Measurements from ENCODE around the gene BCS1L. TPM values are rescaled to one million over a fixed set of nuclear protein-coding genes. Genes with fewer than 3 reads are reported as not detected.
"Not testable (repeated sequence)": the region's sequence is repeated elsewhere in the genome, so short reads cannot be mapped to it uniquely, and the experiment has no call there.

The BCS1L gene
- polyA plus RNA-seq, 3 donors from 2014 or later: 15.7 to 25.3 (median 16.8) TPM

DNA sequence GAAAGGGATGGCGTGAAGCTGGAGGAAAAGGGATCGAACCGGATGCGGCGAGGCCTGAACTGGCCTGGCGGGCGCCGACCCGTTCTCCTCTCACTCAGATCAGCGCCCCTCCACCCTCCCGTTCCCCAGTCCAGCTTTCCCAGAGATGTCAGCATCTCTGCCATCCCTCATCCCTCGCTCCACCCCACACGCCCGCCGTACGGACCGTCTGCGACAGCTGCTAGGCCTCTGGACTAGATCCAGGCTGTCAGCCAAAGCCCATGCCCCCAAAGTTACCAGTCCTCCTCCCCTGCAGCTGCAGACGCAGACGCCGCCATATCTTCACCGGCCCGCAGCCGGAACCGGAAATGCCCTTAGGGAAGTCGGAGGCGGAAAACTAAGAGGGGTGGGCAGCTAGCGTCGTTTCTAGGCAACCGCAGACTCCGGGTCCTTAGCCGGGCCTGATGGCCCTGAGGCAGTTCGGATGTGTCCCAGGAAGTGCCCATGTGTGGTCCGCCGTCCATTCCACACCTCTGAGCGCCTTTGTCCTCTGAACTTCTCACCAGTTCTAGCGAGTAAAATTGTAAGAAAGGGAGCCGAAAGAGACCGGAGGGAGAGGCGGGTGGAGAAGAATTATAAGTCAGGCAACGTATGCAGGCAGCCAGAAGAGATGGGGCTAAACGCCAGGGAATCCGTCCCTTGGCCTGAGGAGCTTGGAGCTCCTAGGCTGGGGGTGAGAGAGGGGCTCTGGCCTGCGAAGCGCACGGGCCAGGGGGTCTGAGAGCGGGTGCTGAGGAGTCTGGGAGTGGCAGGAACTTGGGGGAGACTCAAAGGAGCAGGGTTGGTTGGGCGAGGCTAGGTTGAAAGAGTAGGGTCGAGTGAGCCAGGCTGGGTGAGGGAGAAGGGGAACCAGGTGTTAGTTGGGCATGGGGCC, 12.4 kb downstream of the BCS1L start, which contains the start of the genes RNF25 and STK36:
Gene RNF25 (minus strand): TSS at position 349 of the 913 bp plus-strand sequence. CDS start 32 bp downstream, at position 317.
Gene STK36 (plus strand): TSS at position 433 of the 913 bp plus-strand sequence. CDS start 744 bp downstream, outside the sequence.
- Mint-ChIP-seq H3K27ac (peak within 1 kb of the TSS; percentile 96 to 97 (median 97)), H3K9me3 (no peaks in the 10 kb centered on the region), H3K36me3 (peaks cover 3 to 20% (median 10%) of the 10 kb centered on the region in 3 donors), H3K4me3 (peak within 1 kb of the TSS; percentile 96 to 100 (median 97)), H3K4me1 (peaks cover 23 to 31% of the 10 kb centered on the region in 2 donors), H3K27me3 (ENCODE audit: low read depth in 3 of 3) (peaks cover 0 to 4% (median 0%) of the 10 kb centered on the region in 3 donors)
- peak; percentile 77 to 82 (median 79) for DNase-seq

DNA sequence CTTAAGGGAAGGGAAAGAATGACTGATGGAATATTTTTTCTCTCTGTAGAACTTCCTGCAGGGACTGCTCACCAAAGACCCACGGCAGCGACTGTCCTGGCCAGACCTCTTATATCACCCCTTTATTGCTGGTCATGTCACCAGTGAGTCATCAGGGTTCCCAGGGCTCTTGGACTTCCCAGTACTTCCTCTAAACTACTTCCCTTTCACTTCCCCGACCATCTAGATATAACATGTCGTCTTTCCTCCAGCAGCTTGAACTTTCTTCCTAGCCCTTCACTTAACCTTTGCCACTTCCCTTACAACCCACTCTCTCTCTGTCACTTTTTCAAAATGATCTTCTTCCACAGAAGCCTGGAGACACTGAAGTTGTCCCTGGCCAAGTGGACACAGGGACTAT, 19.6 kb downstream of the BCS1L start:
- DNase-seq: no peak
- Mint-ChIP-seq H3K27ac (peak overlapping the region in 1 of 6 donors; percentile 20), H3K27me3 (ENCODE audit: low read depth in 3 of 3) (no peaks in the 10 kb centered on the region)

DNA sequence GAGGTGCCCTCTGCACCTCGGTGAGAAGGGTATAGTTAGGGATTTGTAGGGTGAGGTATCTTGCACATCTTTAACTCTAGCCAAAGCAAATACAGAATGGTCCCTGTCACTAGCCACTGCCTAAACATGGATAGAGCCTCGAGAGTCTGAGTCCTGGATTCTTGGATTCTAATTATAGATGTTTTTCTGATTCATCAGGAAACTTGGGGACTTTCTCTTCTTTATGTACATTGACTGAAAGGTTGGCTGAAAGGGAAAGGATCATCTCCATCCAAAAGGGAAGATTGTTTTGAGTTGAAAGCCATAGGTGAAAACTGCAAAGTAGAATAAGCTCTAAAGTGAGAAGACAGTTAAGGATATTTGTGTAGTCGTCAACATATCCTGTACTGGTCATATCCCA, 20.6 kb downstream of the BCS1L start:
- Mint-ChIP-seq H3K4me1 (no peaks in the 10 kb centered on the region), H3K27ac (no peak overlapping the region), H3K27me3 (ENCODE audit: low read depth in 3 of 3) (no peaks in the 10 kb centered on the region), H3K36me3 (peaks cover 14 to 34% (median 20%) of the 10 kb centered on the region in 3 donors), H3K4me3 (no peak overlapping the region), H3K9me3 (no peaks in the 10 kb centered on the region)
- DNase-seq: no peak

More for the DNA sequence above, 19.6 kb downstream of the BCS1L start:
- Mint-ChIP-seq H3K4me1 (no peaks in the 10 kb centered on the region), H3K36me3 (peaks cover 14 to 34% (median 20%) of the 10 kb centered on the region in 3 donors), H3K4me3 (no peak overlapping the region), H3K9me3 (no peaks in the 10 kb centered on the region)

DNA sequence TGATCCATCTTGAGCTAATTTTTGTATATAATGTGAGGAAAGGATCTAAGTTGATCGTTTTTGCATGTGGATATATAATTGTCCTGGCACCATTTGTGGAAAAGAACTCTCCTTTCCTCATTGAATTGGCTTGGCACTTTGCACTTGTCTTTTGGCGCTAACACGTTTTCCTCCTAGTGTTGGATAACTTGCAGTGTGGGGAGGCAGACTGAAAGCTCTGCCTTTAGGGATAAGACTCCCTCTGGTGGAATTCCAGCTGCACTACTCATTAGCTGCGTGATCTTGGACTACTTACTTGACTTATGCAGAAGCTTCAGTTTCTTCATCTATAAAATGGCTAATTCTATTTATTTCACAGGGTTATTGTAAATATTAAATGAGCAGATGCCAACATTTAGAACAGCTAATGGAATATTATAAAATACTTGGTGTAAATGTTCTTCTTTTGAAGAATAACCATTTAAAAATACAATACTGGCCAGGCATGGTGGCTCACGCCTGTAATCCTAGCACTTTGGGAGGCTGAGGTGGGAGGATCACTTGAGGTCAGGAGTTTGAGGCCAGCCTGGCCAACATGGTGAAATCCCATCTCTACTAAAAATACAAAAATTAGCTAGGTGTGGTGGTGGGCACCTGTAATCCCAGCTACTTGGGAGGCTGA, 28.0 kb downstream of the BCS1L start:
- not testable (repeated sequence) for H3K27me3 Mint-ChIP-seq (ENCODE audit: low read depth in 3 of 3); H3K4me3 Mint-ChIP-seq; H3K27ac Mint-ChIP-seq; H3K4me1 Mint-ChIP-seq; H3K9me3 Mint-ChIP-seq
- DNase-seq: peak; percentile 3 to 31 (median 19)
- H3K36me3 Mint-ChIP-seq: peaks cover 4 to 29% (median 13%) of the 10 kb centered on the region in 3 donors

DNA sequence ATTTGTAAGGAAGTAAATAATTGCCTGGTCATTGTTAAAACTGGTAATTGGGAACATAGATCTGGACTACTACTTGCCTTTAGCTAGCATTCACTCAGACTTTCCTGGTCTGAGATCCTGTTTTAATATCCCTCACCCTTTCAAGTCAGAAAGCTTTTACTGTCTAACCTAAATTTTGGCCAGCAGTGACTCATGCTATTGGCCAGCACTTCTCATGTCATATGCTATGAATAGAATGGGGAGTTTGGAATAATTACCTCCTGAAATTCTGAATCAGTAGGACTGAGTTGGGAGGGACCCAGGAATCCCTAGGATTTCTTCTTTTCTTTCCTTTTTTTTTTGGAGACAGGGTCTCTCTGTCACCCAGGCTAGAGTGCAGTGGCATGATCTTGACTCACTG, 31.8 kb downstream of the BCS1L start:
- peaks cover 0 to 2% of the 10 kb centered on the region in 2 donors for H3K4me1 Mint-ChIP-seq
- DNase-seq: no peak
- peaks cover 13 to 30% (median 27%) of the 10 kb centered on the region in 3 donors for H3K36me3 Mint-ChIP-seq
- H3K4me3 Mint-ChIP-seq: no peak overlapping the region
- no peak overlapping the region for H3K27ac Mint-ChIP-seq
- peaks cover 0 to 1% (median 0%) of the 10 kb centered on the region in 3 donors for H3K27me3 Mint-ChIP-seq (ENCODE audit: low read depth in 3 of 3)
- no peaks in the 10 kb centered on the region for H3K9me3 Mint-ChIP-seq

DNA sequence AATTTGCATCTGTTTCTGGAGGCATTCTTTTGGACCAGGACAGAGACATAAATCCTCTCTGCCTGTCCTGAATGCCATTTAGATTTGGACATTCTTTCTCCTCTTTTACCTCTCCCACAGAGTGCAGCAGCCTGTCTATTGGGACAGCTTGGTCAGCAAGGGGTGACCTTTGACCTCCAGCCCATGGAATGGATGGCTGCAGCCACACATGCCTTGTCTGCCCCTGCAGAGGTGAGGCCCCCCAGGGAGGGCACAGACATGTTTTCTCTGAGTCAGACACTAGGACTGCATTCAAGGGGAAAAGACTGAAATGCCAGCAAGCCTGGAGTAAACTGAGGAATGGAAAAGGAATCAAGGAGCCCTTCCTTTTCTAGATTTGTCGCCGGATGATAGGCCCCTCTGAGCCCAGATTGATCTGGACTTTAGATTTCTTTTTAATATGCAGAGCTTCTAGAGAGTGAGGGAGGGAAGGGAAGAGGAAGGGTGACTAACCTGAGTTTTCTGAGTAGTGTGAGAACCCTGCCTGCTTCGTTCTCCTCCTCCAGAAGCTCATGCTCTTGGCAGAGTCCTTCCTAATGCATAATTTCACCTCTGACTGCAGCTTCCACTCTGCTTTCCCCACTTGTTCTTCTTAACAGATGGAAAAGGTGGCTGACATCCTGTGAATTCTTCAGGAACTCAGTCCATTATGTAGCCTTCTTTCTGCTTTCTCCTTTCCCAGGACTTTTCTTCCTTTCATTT, 35.1 kb downstream of the BCS1L start:
- Mint-ChIP-seq H3K4me3 (no peak overlapping the region), H3K27ac (no peak overlapping the region), H3K36me3 (peaks cover 16 to 32% (median 29%) of the 10 kb centered on the region in 3 donors), H3K9me3 (no peaks in the 10 kb centered on the region), H3K27me3 (ENCODE audit: low read depth in 3 of 3) (peaks cover 0 to 1% (median 0%) of the 10 kb centered on the region in 3 donors), H3K4me1 (no peaks in the 10 kb centered on the region)
- no peak for DNase-seq

DNA sequence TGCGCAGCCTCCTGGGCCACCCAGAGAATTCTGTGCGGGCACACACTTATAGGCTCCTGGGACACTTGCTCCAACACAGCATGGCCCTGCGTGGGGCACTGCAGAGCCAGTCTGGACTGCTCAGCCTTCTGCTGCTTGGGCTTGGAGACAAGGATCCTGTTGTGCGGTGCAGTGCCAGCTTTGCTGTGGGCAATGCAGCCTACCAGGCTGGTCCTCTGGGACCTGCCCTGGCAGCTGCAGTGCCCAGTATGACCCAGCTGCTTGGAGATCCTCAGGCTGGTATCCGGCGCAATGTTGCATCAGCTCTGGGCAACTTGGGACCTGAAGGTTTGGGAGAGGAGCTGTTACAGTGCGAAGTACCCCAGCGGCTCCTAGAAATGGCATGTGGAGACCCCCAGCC, 39.4 kb downstream of the BCS1L start:
- H3K27me3 Mint-ChIP-seq (ENCODE audit: low read depth in 3 of 3): peaks cover 0 to 2% (median 0%) of the 10 kb centered on the region in 3 donors
- no peaks in the 10 kb centered on the region for H3K4me1 Mint-ChIP-seq
- H3K9me3 Mint-ChIP-seq: no peaks in the 10 kb centered on the region
- no peak for DNase-seq
- H3K36me3 Mint-ChIP-seq: peaks cover 3 to 23% (median 12%) of the 10 kb centered on the region in 3 donors
- H3K4me3 Mint-ChIP-seq: no peak overlapping the region
- no peak overlapping the region for H3K27ac Mint-ChIP-seq

DNA sequence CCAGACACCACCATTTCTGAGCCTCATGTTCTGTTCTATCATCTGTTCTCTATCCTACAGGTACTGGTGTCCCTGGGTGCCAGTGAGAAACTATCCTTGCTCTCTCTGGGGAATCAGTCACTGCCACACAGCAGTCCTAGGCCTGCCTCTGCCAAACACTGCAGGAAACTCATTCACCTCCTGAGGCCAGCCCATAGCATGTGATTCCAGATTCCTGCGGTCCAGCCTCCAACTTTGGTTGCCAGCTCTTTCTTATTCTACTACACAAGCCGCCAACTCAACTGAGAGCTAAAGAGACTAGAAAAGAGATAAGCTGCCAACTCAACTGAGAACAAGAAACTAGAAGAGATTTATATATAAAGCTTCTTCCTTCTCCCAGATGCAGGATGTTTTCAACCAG, 42.3 kb downstream of the BCS1L start:
- peaks cover 3 to 13% (median 12%) of the 10 kb centered on the region in 3 donors for H3K36me3 Mint-ChIP-seq
- H3K27me3 Mint-ChIP-seq (ENCODE audit: low read depth in 3 of 3): peaks cover 0 to 2% (median 2%) of the 10 kb centered on the region in 3 donors
- H3K9me3 Mint-ChIP-seq: no peaks in the 10 kb centered on the region
- H3K4me3 Mint-ChIP-seq: no peak overlapping the region
- no peak for DNase-seq
- H3K4me1 Mint-ChIP-seq: no peaks in the 10 kb centered on the region
- H3K27ac Mint-ChIP-seq: no peak overlapping the region

DNA sequence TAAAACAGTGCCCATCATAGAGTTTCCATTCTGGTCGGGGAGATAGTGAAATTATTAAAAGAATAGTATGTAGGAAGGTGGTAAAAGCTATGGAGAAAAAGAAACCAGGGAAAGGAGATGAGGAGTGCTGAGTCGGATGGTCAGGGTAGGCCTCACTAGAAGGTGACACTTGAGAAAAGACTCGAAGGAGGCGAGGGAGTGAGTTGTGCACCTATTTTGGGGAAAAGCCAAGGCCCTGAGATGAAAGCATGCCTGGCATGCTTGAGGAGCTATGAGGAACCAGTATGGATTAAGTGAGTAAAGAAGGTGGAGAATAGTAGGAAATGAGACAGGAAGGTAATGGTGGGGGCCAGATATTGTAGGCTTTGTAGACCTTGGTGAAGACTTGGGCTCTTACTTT, 43.9 kb downstream of the BCS1L start:
- Mint-ChIP-seq H3K27ac (no peak overlapping the region), H3K36me3 (peaks cover 3 to 12% (median 10%) of the 10 kb centered on the region in 3 donors), H3K9me3 (no peaks in the 10 kb centered on the region), H3K27me3 (ENCODE audit: low read depth in 3 of 3) (peaks cover 2 to 3% (median 2%) of the 10 kb centered on the region in 3 donors), H3K4me3 (no peak overlapping the region), H3K4me1 (no peaks in the 10 kb centered on the region)
- DNase-seq: no peak

DNA sequence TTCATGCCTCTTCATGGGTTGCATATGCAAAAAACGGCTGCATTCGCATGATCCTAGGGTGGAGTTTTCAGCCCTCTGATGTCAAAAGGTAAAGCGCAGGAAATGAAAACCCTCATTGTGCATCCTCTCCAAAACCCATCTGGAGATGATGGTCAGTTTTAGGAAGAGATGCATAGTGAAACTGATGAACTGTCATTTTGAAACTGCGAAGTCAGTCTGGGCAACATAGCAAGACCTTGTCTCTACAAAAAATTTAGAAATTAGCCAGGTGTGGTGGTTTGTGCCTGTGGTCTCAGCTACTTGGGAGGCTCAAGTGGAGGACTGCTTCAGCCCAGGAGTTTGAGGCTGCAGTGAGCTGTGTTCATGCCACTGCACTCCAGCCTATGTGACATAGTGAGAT, 48.6 kb downstream of the BCS1L start:
- Mint-ChIP-seq H3K4me3 (no peak overlapping the region), H3K27me3 (ENCODE audit: low read depth in 3 of 3) (peaks cover 7 to 9% (median 8%) of the 10 kb centered on the region in 3 donors), H3K4me1 (peaks cover 12 to 16% of the 10 kb centered on the region in 2 donors), H3K9me3 (no peaks in the 10 kb centered on the region), H3K27ac (no peak overlapping the region), H3K36me3 (peaks cover 0 to 4% (median 0%) of the 10 kb centered on the region in 3 donors)
- DNase-seq: no peak

DNA sequence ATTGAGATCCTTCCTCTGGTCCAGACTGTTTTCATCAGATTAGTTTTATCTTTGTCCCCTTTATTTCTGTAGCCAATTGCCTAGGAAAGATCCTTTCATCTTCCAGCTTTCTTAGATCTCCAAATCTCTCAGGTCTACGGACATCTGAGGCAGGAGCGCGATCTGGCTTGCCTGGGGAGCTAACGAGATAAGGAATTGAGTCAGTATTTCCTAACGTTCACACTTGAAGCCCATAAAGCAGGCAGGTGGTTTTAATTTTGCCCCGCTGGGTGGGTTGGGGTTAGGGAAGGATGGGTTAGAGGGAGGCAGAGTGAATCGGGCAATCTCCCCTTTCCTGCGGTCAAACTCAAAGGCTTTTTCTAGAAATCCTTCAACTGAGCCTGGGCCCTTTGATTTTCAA, 50.4 kb downstream of the BCS1L start:
- H3K27ac Mint-ChIP-seq: peak overlapping the region in 1 of 6 donors; percentile 50
- H3K36me3 Mint-ChIP-seq: no peaks in the 10 kb centered on the region
- no peaks in the 10 kb centered on the region for H3K9me3 Mint-ChIP-seq
- peak overlapping the region in 4 of 5 donors; percentile 15 to 98 (median 92) for H3K4me3 Mint-ChIP-seq
- peaks cover 7 to 8% (median 8%) of the 10 kb centered on the region in 3 donors for H3K27me3 Mint-ChIP-seq (ENCODE audit: low read depth in 3 of 3)
- peaks cover 12 to 16% of the 10 kb centered on the region in 2 donors for H3K4me1 Mint-ChIP-seq
- DNase-seq: no peak

DNA sequence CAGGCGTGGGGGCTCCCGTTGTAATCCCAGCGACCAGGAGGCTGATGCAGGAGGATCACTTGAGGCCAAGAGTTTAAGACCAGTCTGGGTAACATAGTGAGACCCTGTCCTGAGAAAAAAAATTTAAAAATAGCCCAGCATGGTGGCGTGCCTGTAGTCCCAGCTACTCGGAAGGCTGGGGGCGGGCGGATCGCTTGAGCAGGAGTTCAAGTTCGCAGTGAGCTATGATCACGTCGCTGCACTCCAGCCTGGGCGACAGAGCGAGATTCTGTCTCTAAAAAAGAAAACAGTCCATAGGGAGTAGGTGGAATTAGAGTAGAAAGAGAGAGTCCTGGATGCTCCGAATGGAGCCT, 50.8 kb downstream of the BCS1L start:
- no peaks in the 10 kb centered on the region for H3K36me3 Mint-ChIP-seq
- peaks cover 12 to 16% of the 10 kb centered on the region in 2 donors for H3K4me1 Mint-ChIP-seq
- peak overlapping the region; percentile 92 to 99 (median 94) for H3K4me3 Mint-ChIP-seq
- no peaks in the 10 kb centered on the region for H3K9me3 Mint-ChIP-seq
- no peak for DNase-seq
- peak overlapping the region in 5 of 6 donors; percentile 23 to 95 (median 85) for H3K27ac Mint-ChIP-seq
- peaks cover 7 to 8% (median 8%) of the 10 kb centered on the region in 3 donors for H3K27me3 Mint-ChIP-seq (ENCODE audit: low read depth in 3 of 3)

Measured in immature natural killer cell (primary cell).